Measurements from ENCODE around the gene ACTL10. TPM values are rescaled to one million over a fixed set of nuclear protein-coding genes. Genes with fewer than 3 reads are reported as not detected.

The ACTL10 gene
- total and polyA plus RNA-seq, 2 of the 13 experiments (the other 11 are each of a cell fraction or from before 2014, with no cell fraction given), result not detected

DNA sequence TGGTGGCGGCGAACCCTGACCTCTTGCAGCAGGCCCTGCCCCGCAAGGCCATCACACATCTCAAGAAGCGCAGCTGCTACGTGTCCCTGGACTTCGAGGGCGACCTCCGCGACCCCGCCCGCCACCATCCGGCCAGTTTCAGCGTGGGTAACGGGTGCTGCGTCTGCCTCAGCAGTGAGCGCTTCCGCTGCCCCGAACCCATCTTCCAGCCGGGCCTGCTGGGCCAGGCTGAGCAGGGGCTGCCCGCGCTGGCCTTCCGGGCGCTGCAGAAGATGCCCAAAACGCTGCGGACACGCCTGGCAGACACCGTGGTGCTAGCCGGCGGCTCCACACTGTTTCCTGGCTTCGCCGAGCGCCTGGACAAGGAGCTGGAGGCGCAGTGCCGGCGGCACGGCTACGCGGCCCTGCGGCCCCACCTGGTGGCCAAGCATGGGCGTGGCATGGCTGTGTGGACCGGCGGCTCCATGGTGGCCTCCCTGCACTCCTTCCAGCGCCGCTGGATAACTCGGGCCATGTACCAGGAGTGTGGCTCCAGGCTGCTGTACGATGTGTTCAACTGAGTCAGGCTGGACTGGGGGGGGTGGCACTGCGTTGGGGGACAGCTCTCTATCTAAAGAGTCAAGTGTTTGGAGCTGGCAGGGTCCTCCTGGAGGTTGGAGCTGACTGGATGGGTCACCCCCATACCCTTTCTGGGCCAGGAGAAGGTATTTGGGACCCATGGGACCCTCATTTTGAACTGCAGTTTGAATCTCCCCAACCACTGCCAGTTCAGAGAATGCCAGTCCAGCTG, 1.1 kb downstream of the ACTL10 start (continued):
- TF ChIP-seq HDAC2 (CRISPR knock-in tag; IDR thresholded peaks at IDR 0.05) (0 out of 2 replicates have a peak, but pooled peaks have one; percentile 10), HOXA3 (CRISPR knock-in tag; IDR thresholded peaks at IDR 0.05) (peak; percentile 95), PHF20 (CRISPR knock-in tag; IDR thresholded peaks at IDR 0.05) (no peak), AHR (CRISPR knock-in tag; IDR thresholded peaks at IDR 0.05) (peak; percentile 57; the same call in 1 of the 2 replicates), ZNF607 (CRISPR knock-in tag; IDR thresholded peaks at IDR 0.05; ENCODE audit: borderline replicate concordance) (0 out of 2 replicates have a peak, but pooled peaks have one; percentile 49), ZNF543 (CRISPR knock-in tag; IDR thresholded peaks at IDR 0.05) (no peak), CBX2 (IDR thresholded peaks at IDR 0.05; ENCODE audit: low read depth, low read length) (no peak), CBX2 (CRISPR knock-in tag; IDR thresholded peaks at IDR 0.05; ENCODE audit: low read depth) (no peak), ZNF205 (CRISPR knock-in tag; IDR thresholded peaks at IDR 0.05) (no peak), ZMYM4 (CRISPR knock-in tag; IDR thresholded peaks at IDR 0.05) (peak; percentile 76), RAD21 (CRISPR knock-in tag; IDR thresholded peaks at IDR 0.05) (peak; percentile 93), EED (CRISPR knock-in tag; IDR thresholded peaks at IDR 0.05) (no peak), ZNF17 (CRISPR knock-in tag; IDR thresholded peaks at IDR 0.05) (no peak), ZBTB3 (CRISPR knock-in tag; IDR thresholded peaks at IDR 0.05; ENCODE audit: borderline replicate concordance, low read depth) (no peak), ARNT2 (CRISPR knock-in tag; IDR thresholded peaks at IDR 0.05; ENCODE audit: low read depth) (0 out of 2 replicates have a peak, but pooled peaks have one; percentile 54), YY1 (IDR thresholded peaks at IDR 0.05; ENCODE audit: insufficient read depth, insufficient replicate concordance, low read depth, low read length) (peak; percentile 56), POGZ (CRISPR knock-in tag; IDR thresholded peaks at IDR 0.05) (peak; percentile 65; the same call in 1 of the 2 replicates), RBFOX2 (IDR thresholded peaks at IDR 0.05; ENCODE audit: low read depth, low read length) (peak; percentile 86), ZNF841 (CRISPR knock-in tag; IDR thresholded peaks at IDR 0.05; ENCODE audit: borderline replicate concordance) (no peak), ZNF431 (CRISPR knock-in tag; IDR thresholded peaks at IDR 0.05; ENCODE audit: borderline replicate concordance, low read depth) (no peak), U2AF2 (IDR thresholded peaks at IDR 0.05; ENCODE audit: low read depth, low read length) (no peak), NFATC3 (CRISPR knock-in tag; IDR thresholded peaks at IDR 0.05) (no peak)
- TF ChIP-seq, protein P1, sequence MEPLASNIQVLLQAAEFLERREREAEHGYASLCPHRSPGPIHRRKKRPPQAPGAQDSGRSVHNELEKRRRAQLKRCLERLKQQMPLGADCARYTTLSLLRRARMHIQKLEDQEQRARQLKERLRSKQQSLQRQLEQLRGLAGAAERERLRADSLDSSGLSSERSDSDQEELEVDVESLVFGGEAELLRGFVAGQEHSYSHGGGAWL (CRISPR knock-in tag; IDR thresholded peaks at IDR 0.05), result peak; percentile 35; the same call in 1 of the 2 replicates
- TF ChIP-seq, protein P2, sequence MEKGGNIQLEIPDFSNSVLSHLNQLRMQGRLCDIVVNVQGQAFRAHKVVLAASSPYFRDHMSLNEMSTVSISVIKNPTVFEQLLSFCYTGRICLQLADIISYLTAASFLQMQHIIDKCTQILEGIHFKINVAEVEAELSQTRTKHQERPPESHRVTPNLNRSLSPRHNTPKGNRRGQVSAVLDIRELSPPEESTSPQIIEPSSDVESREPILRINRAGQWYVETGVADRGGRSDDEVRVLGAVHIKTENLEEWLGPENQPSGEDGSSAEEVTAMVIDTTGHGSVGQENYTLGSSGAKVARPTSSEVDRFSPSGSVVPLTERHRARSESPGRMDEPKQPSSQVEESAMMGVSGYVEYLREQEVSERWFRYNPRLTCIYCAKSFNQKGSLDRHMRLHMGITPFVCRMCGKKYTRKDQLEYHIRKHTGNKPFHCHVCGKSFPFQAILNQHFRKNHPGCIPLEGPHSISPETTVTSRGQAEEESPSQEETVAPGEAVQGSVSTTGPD (CRISPR knock-in tag; IDR thresholded peaks at IDR 0.05), result peak; percentile 92
- TF ChIP-seq, protein P3, sequence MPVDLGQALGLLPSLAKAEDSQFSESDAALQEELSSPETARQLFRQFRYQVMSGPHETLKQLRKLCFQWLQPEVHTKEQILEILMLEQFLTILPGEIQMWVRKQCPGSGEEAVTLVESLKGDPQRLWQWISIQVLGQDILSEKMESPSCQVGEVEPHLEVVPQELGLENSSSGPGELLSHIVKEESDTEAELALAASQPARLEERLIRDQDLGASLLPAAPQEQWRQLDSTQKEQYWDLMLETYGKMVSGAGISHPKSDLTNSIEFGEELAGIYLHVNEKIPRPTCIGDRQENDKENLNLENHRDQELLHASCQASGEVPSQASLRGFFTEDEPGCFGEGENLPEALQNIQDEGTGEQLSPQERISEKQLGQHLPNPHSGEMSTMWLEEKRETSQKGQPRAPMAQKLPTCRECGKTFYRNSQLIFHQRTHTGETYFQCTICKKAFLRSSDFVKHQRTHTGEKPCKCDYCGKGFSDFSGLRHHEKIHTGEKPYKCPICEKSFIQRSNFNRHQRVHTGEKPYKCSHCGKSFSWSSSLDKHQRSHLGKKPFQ (CRISPR knock-in tag; IDR thresholded peaks at IDR 0.05; ENCODE audit: insufficient replicate concordance), result no peak
- TF ChIP-seq, protein P4, sequence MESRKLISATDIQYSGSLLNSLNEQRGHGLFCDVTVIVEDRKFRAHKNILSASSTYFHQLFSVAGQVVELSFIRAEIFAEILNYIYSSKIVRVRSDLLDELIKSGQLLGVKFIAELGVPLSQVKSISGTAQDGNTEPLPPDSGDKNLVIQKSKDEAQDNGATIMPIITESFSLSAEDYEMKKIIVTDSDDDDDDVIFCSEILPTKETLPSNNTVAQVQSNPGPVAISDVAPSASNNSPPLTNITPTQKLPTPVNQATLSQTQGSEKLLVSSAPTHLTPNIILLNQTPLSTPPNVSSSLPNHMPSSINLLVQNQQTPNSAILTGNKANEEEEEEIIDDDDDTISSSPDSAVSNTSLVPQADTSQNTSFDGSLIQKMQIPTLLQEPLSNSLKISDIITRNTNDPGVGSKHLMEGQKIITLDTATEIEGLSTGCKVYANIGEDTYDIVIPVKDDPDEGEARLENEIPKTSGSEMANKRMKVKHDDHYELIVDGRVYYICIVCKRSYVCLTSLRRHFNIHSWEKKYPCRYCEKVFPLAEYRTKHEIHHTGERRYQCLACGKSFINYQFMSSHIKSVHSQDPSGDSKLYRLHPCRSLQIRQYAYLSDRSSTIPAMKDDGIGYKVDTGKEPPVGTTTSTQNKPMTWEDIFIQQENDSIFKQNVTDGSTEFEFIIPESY (CRISPR knock-in tag; IDR thresholded peaks at IDR 0.05), result peak; percentile 100
